ENCODE measurements around the gene ARMC9.
"Not testable (repeated sequence)": the region's sequence is repeated elsewhere in the genome, so short reads cannot be mapped to it uniquely, and the experiment has no call there.

Gene ARMC9

DNA sequence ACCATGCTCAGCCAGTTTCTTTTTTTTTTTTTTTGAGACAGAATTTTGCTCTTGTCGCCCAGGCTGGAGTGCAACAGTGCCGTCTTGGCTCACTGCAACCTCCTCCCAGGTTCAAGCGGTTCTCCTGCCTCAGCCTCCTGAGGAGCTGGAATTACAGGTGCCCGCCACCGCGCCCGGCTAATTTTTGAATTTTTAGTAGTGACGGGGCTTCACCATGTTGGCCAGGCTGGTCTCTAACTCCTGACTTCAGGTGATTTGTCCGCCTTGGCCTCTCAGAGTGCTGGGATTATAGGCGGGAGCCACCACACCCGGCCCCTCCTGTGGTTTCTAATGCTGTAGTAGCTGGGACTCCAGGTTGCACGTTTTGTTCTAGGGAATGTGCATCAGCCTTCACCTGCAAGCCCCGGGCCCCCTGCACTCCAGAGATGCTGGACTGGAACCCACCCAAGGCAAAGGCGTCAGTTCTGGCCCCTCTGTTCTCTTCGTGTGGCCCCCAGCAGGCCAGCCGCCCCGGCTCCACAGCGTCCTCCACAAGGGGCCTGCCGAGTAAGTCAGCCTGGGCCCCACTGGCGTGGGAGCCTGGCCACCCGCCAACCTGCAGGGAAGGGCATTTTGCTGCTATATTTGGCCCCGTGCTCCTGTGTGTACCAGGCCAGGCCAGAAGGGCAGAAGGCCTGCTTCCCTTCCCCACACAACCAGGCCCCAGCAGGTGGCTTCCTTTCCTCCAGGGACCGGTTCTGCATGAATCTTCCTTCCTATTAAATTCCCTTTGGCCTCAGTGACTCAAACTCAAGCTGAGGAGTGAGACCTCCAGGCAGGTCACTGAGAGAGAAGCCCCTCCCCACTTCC, 171.4 kb downstream of the ARMC9 start:
- DNase-seq = no peak

DNA sequence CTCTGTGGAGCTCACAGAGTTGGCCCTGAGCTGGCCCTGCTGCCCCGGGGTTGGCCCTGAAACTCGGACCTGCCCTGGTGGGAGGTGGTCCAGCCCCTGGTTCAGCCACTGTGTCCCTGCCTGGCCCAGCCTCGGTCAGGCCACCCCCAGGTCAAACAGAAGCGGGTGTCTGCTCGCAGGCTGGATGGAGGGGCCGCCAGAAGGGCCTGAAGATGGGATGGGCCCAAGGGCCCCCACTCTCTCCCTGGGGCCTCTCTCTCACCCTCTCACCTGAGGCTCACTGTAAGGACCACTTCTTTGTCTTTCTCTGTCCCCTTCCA, 172.0 kb downstream of the ARMC9 start:
- no peak for DNase-seq

DNA sequence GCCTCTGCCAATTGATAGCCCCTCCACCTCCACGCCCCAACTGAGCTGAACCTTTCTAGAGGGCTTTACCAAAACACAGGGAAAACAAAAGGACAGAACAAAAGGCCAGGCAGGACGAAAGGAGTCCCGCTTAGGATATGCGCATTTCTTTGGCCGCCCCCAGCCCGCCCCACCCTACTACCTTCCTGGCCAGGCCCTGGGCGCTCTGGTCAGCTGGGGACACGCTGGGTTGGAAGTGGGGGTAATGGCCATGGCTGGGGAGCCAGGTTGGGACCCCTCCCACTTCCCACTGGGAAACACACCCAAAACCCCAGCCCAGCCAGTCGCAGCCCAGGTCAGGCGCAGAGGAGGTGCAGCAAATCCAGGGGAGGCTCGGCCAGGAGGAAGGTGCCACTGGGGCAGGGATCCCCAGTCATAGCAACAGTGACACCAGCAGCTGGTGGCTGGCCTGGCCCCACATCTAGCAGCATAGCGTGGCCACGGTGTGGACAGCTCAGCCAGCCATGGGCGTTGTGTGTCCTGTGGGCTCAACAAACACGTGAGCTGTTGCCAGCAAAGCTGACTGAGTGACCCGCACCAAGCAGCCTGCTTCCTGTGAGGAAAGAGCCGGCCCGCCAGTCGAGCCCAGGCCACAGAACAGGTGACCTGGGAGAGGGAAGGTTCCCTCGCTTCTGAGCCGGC, 172.5 kb downstream of the ARMC9 start:
- no peak for DNase-seq

DNA sequence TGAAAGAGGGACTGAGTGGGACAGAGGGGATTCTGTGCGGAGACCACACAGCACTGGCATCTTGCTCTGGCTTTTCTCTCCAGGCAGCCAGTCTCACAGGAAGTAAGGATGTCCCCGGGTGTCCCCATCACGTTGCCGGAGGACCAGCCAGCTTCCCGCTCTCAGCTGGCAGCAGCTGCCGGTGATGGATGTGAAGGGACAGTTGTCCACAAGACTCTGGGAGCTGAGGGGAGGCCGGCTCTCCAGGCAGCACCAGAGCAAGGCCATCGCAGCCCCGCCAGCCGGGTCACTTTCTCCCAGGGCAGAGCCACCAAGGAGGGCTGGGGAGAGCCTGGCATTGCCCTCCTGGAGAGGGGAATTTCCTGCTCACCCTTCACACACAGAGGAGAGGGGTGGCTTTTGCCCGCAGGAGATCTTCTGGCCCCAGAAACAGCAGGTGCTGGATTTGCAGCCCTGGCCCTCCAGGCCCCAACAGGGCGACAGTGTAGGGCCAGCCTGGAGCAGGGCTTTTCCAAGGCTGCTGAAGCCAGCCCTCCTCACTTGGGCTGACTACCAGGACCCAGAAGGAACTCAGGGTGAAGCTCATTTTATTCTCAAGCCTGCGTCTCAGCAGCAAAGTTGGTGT, 173.1 kb downstream of the ARMC9 start:
- DNase-seq = no peak

DNA sequence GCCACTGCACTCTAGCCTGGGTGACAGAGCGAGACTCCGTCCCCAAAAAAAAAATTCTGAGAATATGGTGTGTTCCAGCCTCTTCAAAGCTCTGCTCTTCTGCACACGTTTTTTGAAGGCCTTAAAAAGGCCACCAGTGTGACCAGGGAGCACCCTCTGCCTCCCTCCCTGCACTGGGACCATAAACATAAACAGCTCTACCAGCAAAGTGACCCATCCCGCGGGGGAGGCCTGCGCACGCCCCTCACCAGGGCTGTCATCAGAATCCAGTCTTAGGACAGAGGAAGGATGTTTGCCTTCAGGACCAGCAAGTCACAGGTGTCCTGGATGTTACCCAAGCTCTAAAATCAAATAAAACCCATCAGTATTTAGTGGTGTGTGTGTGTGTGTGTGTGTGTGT, 173.9 kb downstream of the ARMC9 start:
- DNase-seq = no peak

DNA sequence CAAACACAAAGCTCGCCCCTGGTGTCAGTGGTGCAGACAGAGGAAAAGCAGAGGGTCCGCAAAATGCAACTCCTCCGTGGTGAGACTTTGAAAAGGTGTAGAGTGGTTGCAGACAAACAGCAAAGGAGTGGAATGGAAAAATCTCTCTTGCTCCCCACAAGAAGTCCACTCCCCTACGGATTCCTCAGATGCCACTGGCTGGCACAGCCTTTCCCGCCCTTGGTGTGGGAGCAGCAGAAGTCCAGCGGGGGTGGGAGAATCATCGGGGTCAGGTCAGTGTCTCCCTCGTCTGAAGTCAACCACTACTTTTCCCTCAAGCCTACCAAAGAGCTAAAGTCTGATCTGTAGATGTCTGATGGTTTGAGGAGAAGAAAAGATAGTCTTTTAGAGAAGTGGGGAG, 174.8 kb downstream of the ARMC9 start:
- DNase-seq = no peak

DNA sequence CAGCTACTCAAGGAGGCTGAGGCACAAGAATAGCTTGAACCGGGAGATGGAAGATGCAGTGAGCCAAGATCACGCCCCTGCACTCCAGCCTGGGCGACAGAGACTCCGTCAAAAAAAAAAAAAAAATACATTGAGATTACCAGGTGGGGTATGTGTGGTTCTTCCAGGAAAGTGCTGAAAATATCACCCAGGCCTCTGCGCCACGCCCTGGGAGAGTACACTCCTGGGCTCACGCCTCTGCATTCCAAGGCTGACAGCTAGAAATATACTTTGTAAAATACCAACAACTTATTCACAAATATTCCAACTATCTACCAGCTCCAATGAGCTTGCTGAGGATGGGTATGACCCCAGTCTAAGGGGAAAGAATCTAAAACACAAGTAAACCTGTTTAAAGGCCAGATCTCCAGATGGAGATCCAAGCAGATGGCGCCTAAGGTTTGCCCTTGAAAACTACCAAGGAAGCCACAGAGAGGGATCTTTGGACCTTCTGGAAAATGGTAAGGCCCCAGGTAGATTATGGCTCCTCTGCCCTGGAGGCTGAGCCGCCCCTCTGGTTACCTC, 175.4 kb downstream of the ARMC9 start:
- no peak for DNase-seq

DNA sequence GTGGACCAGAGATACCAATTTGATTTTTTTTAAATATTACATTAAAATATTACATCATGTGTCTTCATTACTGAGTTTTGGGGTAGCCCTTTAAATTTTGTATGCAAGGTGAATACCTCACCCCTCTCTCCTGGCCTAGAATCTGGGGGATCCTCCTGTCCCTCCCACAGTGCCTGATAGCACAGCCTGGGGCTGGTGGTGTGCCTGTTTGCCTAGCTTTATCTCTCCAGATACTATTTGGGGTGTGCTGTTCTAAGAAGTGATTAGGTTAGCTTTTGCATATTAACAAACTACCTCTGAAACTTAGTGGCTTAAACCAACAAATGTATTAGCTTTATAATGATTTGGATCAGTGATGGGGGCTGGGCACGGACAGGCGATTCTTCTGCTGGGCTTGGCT, 176.3 kb downstream of the ARMC9 start:
- no peak for DNase-seq

DNA sequence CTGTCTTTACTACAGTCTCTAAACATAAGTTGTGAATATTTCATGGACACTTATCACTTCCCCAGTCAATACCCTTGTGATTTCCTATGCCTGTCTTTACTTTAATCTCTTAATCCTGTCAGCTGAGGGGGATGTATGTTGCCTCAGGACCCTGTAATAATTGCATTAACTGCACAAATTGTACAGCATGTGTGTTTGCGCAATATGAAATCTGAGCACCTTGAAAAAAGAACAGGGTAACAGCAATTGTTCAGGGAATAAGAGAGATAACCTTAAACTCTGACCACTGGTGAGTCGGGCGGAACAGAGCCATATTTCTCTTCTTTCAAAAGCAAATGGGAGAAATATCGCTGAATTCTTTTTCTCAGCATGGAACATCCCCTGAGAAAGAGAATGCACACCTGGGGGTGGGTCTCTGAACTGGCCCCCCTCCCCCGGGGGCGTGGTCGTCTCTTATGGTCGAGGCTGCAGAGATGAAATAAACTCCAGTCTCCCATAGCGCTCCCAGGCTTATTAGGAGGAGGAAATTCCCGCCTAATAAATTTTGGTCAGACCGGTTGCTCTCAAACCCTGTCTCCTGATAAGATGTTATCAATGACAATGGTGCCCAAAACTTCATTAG, 177.7 kb downstream of the ARMC9 start:
- DNase-seq = not testable (repeated sequence)

DNA sequence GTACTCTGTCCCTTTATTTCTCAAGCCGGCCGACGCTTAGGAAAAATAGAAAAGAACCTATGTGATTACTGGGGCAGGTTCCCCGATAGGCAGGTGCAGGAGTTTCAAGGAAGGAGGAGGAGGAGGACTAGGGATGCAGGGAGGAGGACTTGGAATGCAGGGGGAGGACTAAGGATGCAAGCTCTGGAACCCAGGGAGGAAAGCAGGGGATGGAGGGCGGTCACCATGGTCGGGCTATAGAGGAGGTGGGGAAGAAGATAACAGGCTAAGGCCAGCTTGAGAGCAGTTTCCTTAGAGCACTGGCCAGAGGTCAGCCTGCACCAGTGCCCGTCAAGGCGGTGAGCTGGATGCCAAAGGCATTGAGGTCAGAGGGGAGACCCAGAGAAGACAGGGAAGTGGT, 178.4 kb downstream of the ARMC9 start:
- no peak for DNase-seq

DNA sequence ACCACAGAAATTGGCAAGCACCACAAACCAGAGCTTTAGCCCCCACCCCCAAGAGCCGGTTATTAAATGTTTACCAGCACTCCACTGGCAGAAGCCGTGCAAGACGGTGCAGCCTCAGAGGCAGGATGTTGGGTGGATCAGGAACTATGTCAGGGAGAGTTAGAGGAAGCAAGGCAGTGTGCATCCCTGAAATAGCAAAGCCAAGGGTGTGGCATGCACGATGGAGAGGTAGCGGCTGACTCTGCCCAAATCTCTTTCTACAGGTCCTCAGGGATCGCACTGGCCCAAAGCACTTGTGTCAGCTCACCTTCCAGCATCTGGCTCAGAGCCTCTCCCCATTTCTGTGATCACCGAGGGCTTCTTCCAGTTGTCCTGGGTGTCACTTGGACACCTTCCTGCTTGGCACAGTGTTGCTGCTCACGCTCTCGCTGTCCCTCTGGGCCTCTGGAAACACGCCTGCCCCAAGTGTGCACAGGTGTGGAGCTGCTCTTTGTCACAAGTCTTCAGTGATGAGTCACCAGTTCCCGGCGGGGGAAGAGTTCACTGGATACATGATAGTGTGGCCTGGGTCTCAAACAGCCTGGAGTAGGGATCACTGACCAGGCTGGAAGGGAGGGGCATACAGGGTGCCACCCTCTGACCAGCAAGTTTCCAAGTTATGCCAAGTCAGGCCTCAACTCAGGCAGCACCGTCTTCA, 179.7 kb downstream of the ARMC9 start:
- DNase-seq = no peak

DNA sequence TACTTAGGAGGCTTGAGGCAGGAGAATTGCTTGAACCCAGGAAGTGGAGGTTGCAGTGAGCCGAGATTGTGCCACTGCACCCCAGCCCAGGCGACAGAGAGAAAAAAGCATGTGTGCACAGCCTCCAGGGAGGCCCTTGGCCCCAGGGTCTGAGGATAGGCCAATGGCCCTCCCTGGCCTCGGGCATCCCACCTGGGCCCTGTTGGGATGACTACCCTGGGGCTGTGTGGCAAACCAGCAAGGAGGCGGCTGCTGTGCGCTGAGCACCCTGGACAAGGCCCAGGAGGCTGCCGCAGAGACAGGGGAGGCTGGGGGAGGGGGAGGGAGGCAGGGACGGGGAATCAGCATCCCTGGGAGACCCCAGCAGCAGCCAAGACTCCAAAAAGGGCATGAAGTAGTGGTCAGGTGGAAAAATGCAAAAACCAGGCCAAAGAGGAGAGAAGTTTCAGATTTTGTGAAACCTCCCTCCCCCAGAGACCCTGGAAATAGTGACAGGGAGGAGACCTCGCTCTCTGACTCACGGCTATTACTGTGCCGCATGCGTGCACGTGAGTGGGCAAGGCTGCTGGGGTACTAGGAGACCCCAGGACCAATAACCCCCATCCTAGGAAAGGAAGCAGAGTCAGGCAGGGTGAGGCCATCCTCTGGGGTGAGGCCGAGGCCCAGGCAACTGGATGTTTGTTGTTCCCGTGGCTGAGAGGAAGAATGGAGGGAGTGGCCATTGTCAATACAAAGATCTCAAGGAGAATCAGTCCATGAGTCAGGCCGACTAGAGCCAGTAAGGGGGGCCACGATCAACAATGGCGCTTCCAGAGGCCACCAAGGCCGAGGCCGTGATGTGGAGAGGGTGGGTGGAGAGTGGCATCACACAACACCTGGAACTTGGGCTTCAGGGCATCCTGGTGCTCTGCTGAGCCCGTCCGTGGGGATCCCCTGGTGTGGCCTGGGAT, 181.1 kb downstream of the ARMC9 start:
- no peak for DNase-seq

DNA sequence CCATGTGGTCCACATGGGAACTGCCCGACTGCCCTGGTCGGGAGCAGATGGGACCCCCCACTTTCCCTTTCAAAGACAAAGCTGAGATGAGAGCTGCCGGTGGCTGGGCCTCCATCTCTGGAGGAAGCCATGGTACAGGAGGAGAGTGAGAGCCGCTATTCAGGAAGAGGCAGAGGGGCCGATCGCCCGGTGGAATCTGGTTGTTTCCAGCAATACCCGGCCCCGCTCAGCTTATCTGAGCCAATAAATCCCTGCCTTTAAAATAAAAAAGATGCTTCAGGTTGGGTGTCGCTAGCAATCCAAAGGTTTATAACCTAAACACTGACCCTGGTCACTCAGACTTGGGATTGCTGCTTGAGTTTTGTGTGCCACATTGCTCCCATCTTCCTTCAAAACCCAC, 181.9 kb downstream of the ARMC9 start:
- no peak for DNase-seq

DNA sequence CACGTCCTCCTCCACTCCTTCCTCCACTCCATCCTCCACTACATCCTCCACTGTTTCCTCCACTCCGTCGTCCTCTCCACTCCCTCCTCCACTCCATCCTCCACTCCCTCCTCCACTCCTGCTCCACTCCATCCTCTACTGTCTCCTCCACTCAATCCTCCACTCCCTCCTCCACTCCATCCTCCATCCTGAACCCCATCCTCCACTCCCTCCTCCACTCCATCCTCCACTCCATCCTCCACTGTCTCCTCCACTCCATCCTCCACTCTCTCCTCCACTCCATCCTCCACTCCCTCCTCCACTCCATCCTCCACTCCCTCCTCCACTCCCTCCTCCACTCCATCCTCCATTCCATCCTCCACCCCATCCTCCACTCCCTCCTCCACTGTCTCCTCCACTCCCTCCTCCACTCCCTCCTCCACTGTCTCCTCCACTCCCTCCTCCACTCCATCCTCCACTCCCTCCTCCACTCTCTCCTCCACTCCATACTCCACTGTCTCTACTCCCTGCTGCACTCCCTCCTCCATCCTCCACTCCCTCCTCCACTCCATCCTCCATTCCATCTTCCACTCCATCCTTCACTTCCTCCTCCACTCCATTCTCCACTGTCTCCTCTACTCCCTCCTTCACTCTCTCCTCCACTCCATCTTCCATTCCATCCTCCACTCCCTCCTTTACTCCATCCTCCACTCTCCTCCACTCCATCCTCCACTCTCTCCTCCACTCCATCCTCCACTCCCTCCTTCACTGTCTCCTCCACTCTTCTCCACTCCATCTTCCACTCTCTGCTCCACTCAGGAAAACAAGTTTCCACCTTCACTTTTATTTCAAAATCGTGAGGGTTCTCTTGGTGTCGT, 182.8 kb downstream of the ARMC9 start:
- no peak for DNase-seq

DNA sequence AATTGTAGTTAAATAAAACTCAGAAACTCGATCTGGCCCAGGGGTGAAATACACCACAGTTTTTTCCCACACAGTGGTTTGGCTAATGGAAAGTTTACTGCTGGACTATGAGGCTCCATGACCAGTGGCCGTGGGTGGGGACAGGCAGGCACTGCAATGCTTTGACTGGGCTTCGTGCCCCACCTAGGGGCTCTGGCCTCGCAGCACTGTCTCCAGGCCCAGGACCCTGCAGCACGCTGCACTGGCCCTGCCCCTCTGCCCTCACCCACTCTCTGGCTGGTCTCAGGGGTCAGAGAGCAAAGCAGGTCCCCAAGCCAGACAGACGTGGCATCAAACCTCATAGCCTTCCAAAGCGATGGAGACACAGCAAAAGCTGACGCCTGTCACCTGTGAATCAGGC, 183.7 kb downstream of the ARMC9 start:
- no peak for DNase-seq

DNA sequence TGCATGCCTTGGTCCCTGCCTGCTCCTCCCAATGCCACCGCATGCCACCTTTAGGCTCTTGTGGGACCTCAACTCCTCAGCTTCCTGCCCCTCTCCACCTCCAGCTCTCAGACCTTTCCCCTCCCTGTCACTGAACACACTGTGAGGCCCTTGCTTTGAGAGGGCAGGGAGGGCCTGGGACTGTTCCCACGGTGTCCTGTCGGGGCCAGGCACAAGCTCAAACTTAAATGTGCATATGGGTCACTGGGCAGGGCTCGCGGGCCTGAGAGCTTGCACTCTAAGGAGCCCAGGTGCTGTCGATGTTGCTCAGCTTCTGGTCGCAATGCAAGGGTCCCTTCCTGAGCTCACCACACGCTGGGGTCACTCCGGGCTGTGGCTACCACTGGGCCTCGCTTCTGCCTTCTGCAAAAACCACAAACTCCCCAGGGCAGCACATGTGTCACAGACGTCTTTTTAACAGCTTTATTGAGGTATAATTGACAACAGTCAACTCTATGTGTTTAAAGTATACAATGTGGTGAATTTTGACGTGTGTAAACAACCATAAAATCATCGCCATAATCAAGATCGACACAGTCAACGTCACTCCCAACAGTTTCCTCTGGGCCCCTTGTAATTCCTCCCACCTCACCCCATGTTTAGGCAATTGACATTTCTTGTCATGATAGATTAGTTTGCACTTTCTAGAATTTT, 185.1 kb downstream of the ARMC9 start:
- no peak for DNase-seq

DNA sequence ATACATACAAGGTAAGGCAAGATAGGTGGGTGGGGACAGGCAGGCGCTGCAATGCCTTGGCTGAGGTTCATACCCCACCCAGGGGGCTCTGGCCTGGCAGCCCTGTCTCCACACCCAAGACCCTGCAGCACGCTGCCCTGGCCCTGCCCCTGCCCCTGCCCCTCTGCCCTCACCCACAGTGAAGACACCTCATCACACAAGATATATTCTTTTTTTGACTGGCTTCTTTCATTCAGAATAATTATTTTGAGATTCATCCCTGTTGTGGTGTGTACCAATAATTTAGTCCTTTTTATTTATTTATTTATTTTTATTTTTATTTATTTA, 185.6 kb downstream of the ARMC9 start:
- DNase-seq = no peak

DNA sequence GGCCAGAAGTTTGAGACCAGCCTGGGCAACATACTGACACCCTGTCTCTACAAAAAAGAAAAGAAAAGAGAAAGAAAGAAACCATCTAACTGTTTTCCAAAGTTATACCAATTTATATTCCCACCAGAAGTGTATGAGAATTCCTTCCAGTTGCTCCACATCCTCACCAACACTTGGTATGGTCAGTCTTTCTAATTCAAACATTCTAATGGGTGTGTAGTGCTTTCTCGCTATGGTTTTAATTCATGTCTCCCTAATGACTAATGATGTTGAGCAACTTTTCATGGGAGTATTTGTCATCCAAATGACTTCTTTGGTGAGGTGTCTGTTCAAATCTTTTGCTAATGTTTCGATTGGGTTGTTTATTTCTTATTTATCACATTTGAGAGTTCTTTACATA, 186.5 kb downstream of the ARMC9 start:
- no peak for DNase-seq

DNA sequence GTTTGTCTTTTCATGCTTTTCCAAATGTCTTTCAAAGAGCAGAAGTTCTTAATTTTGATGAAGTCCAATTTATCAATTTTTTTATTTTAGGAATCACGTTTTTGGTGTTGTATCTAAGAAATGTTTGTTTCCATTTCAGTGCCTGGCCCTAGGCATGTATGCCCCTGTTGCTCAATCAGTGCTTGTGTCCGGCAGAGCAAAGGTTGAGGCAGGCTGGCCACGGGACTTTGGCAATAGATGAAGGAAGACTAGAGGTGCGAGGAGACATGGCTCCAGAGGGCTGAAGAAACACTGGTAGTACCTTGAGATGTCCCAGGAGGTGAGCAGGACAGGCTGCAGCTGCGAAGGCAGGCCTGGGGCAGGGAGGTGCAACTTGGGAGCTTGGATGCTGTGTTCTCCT, 187.0 kb downstream of the ARMC9 start:
- DNase-seq = no peak

DNA sequence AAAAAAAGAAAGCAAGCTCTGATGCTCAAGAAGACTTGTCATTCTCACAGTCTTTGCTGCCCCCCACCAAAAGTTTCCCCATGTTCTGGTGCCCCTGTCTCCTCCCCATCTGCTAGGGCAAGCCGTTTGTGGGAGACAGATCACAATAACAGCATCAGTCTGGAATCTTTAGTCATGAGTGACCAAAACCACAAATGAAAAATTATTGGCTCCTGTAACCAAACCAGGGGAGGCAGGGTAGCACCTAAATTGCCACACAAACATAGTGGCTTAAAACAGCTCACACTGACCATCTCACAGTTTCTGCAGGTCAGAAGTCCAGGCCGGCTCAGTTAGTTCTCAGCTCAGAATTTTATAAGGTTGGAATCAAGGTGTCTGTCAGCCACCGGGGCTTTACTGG, 188.0 kb downstream of the ARMC9 start:
- DNase-seq = no peak

Data from CD4-positive, alpha-beta T cell treated with Interleukin-1 beta for 1 hour (primary cell).